ENCODE data around the gene IGHMBP2. TPM values are rescaled to one million over a fixed set of nuclear protein-coding genes. Genes with fewer than 3 reads are reported as not detected.

IGHMBP2 gene
- total RNA-seq, 4 donors from 2014 or later = 18.6 to 33.3 (median 30.5) TPM

DNA sequence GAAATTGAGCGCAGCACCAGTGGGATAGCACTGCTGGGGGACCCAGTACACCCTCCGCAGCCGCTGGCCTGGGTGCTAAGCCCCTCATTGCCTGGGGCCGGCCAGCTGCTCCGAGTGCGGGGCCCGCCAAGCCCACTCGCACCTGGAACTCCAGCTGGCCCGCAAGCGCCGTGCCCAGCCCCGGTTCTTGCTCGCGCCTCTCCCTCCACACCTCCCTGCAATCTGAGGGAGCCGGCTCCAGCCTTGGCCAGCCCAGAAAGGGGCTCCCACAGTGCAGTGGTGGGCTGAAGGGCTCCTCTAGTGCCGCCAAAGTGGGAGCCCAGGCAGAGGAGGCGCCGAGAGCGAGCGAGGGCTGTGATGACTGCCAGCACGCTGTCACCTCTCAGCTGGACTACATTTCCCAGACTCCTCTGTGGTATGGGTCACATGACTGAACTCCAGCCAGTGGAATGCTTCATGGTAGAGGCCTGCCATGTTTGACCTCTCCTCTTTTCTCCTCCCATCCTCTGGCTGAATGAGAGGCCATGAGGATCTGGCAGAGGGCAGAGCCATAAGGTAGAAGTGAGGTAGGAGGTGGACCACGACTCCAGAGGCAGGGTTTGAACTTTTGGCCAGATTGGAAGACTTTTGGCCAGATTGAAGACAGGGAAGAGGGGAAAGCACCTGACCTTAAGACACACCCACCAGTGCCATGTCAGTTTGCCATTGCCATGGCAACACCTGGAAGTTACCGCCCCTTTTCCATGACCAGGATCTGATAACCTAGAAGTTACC lies 70.9 kb downstream of the IGHMBP2 start:
- DNase-seq (ENCODE audit: low spot score in 2 of 2) = peak in 1 of 2 donors; percentile 50
- intact Hi-C loops (cut with DNase I; ENCODE audit: low total_unique reads) = no loop called here
- H3K4me3 ChIP-seq (ENCODE audit: low read depth, poor library complexity, severe bottlenecking) = no peak overlapping the region
- WGBS, 2 donors = 92 to 96% methylated on average over 12 to 23 of the region's 23 CpGs
- TF ChIP-seq CTCF (IDR thresholded peaks at IDR 0.05) (no peak), POLR2A (IDR thresholded peaks at IDR 0.05) (no peak)

DNA sequence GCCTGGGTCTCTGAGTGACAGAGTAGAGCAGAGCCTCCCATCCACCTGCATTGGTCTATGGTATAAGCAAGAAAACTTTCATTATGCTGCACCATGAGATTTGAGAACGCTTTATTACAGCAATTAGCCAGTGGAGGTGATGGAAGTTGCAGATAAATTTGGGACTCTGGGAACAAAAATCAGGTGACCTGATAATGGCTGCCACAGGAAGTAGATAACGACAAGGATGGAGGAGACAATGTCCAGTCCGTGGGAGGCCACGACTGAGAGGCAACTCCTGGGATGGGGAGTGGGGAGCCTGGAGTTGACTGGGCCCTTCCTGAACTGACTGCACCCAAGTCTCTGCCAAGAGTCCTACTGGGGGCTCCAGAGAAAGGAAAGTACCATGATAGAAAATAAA lies 72.4 kb downstream of the IGHMBP2 start:
- DNase-seq (ENCODE audit: low spot score in 2 of 2) = no peak
- 63 to 71% methylated on average over 4 of the region's 4 CpGs for WGBS, 2 donors

GRCh38 chr11:68976563-68976962 lies 72.9 kb downstream of the IGHMBP2 start:
- TF ChIP-seq POLR2A (IDR thresholded peaks at IDR 0.05) = no peak
- no peak for TF ChIP-seq CTCF (IDR thresholded peaks at IDR 0.05)
- no peak overlapping the region for H3K4me3 ChIP-seq (ENCODE audit: low read depth, poor library complexity, severe bottlenecking)
- WGBS, 2 donors = 44 to 54% methylated on average over 4 of the region's 4 CpGs
- DNase-seq (ENCODE audit: low spot score in 2 of 2) = peak in 1 of 2 donors; percentile 79
- intact Hi-C loops (cut with DNase I; ENCODE audit: low total_unique reads) = no loop called here

More for the DNA sequence above, 72.4 kb downstream of the IGHMBP2 start:
- no peak for TF ChIP-seq POLR2A (IDR thresholded peaks at IDR 0.05)
- no peak for TF ChIP-seq CTCF (IDR thresholded peaks at IDR 0.05)
- intact Hi-C loops (cut with DNase I; ENCODE audit: low total_unique reads) = no loop called here
- H3K4me3 ChIP-seq (ENCODE audit: low read depth, poor library complexity, severe bottlenecking) = no peak overlapping the region

DNA sequence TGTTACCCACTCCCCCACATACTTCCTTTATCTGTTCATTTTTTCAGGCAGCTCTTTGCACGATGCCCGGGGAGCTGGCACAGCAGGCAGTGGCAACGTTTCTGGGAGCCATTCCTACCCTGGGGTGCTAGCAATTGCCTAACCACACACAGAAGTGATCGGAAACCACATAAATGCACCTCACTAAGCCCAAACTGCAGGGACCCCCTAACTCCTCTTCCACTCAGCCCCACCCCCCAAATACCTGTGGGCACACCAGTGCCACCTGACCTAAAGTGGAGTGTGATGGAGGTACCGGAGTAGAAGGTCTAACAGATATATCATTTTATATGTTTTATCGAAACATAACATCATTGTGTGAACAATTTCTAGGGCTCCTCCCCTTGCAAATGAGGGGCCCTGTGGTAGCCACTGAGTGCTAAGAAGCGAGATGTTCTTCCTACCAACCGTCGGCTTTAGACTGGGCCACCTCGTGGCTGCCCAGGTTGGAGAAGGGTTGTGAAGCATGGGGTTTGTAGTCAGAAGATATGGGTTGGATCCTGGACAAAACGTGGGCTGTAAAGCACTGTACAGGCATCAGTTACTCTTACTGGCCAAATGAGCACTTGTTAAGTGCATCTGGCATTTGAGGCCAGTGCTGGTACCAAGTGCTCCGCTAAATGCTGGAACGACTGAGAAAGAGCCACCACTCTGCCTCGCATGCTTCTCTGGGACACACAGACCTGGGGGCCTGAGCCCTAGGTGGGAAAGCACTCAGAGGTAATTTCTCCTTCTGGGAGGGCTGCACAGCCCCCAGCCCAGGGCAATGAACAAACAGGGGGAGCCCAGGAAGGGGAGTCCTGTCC lies 74.3 kb downstream of the IGHMBP2 start:
- intact Hi-C loops (cut with DNase I; ENCODE audit: low total_unique reads) = no loop called here
- TF ChIP-seq CTCF (IDR thresholded peaks at IDR 0.05) (no peak), POLR2A (IDR thresholded peaks at IDR 0.05) (no peak)
- peak in 1 of 2 donors; percentile 76 for DNase-seq (ENCODE audit: low spot score in 2 of 2)
- H3K4me3 ChIP-seq (ENCODE audit: low read depth, poor library complexity, severe bottlenecking) = no peak overlapping the region
- WGBS, 2 donors = 62 to 68% methylated on average over 14 of the region's 14 CpGs

- 65 to 68% methylated on average over 5 of the region's 5 CpGs for WGBS, 2 donors
- intact Hi-C loops (cut with DNase I; ENCODE audit: low total_unique reads) = no loop called here
- H3K4me3 ChIP-seq (ENCODE audit: low read depth, poor library complexity, severe bottlenecking) = no peak overlapping the region
- TF ChIP-seq CTCF (IDR thresholded peaks at IDR 0.05) = no peak
- no peak for TF ChIP-seq POLR2A (IDR thresholded peaks at IDR 0.05)
- DNase-seq (ENCODE audit: low spot score in 2 of 2) = no peak
Observed at GRCh38 chr11:68978626-68978930, 74.9 kb downstream of the IGHMBP2 start.
